Nephron progenitor cell (in vitro differentiated cells): Measurements from ENCODE around the gene CRABP1.

Experiments
- DNase-seq: peaks from one replicate; pipeline ENCODE4 v3.0.0; 2021
- H3K27ac Mint-ChIP-seq: 2 replicates; pipeline ENCODE4 v1.8.0; 2021; ENCODE audit warnings: mild to moderate bottlenecking, moderate library complexity, mixed read lengths
- H3K27me3 Mint-ChIP-seq: 2 replicates; pipeline ENCODE4 v1.8.0; 2021; ENCODE audit warnings: mild to moderate bottlenecking, low read depth, mixed read lengths; ENCODE audit not compliant: poor library complexity
- H3K36me3 Mint-ChIP-seq: 2 replicates; pipeline ENCODE4 v1.8.0; 2021; ENCODE audit warnings: low read depth, mixed read lengths
- H3K4me1 Mint-ChIP-seq: 2 replicates; pipeline ENCODE4 v1.8.0; 2021; ENCODE audit warnings: mixed read lengths
- H3K4me3 Mint-ChIP-seq: 2 replicates; pipeline ENCODE4 v1.8.0; 2021; ENCODE audit warnings: mild to moderate bottlenecking, moderate library complexity, mixed read lengths
- H3K9me3 Mint-ChIP-seq: 2 replicates; pipeline ENCODE4 v1.8.0; 2021; ENCODE audit warnings: mild to moderate bottlenecking, moderate library complexity, mixed read lengths
- CTCF ChIP-seq: fragments of 200-600 bp; sonication (generic); IDR thresholded peaks from 2 replicates; pipeline ENCODE4 v1.5.0; 2021; ENCODE audit warnings: antibody characterized with exemption

The CRABP1 gene

GRCh38 chr15:78307976-78308375 lies 32.2 kb upstream of the CRABP1 start:
- no peak for TF ChIP-seq CTCF
- no peak overlapping the region for H3K4me3 Mint-ChIP-seq

GRCh38 chr15:78308422-78309032 lies 31.6 kb upstream of the CRABP1 start:
- Mint-ChIP-seq H3K4me1 (peaks cover 19% of the 10 kb centered on the region), H3K36me3 (no peaks in the 10 kb centered on the region), H3K4me3 (no peak overlapping the region), H3K27ac (no peak overlapping the region), H3K27me3 (peaks cover 85% of the 10 kb centered on the region), H3K9me3 (no peaks in the 10 kb centered on the region)
- peak; percentile 89 for DNase-seq
- TF ChIP-seq CTCF: peak; percentile 97

More at GRCh38 chr15:78307976-78308375, 32.2 kb upstream of the CRABP1 start:
- Mint-ChIP-seq H3K4me1 (peaks cover 16% of the 10 kb centered on the region), H3K27ac (no peak overlapping the region), H3K27me3 (peaks cover 85% of the 10 kb centered on the region), H3K36me3 (no peaks in the 10 kb centered on the region), H3K9me3 (no peaks in the 10 kb centered on the region)
- no peak for DNase-seq

GRCh38 chr15:78311292-78311691 lies 28.9 kb upstream of the CRABP1 start:
- Mint-ChIP-seq H3K4me1 (peaks cover 25% of the 10 kb centered on the region), H3K4me3 (no peak overlapping the region), H3K9me3 (no peaks in the 10 kb centered on the region), H3K27ac (no peak overlapping the region), H3K36me3 (no peaks in the 10 kb centered on the region), H3K27me3 (peaks cover 69% of the 10 kb centered on the region)
- TF ChIP-seq CTCF: no peak
- no peak for DNase-seq

- Mint-ChIP-seq H3K27ac (no peak overlapping the region), H3K4me1 (peaks cover 38% of the 10 kb centered on the region), H3K36me3 (no peaks in the 10 kb centered on the region), H3K9me3 (no peaks in the 10 kb centered on the region), H3K27me3 (peaks cover 73% of the 10 kb centered on the region), H3K4me3 (no peak overlapping the region)
- TF ChIP-seq CTCF: no peak
- DNase-seq: no peak
Measured at GRCh38 chr15:78312536-78312935, 27.6 kb upstream of the CRABP1 start.

GRCh38 chr15:78312957-78313356 lies 27.2 kb upstream of the CRABP1 start:
- H3K4me1 Mint-ChIP-seq: peaks cover 41% of the 10 kb centered on the region
- no peak for TF ChIP-seq CTCF
- H3K4me3 Mint-ChIP-seq: no peak overlapping the region

GRCh38 chr15:78313383-78313782 lies 26.8 kb upstream of the CRABP1 start:
- Mint-ChIP-seq H3K4me1 (peaks cover 41% of the 10 kb centered on the region), H3K36me3 (no peaks in the 10 kb centered on the region), H3K27ac (no peak overlapping the region), H3K27me3 (peaks cover 74% of the 10 kb centered on the region), H3K9me3 (no peaks in the 10 kb centered on the region), H3K4me3 (no peak overlapping the region)
- TF ChIP-seq CTCF: no peak
- no peak for DNase-seq

More at GRCh38 chr15:78312957-78313356, 27.2 kb upstream of the CRABP1 start:
- Mint-ChIP-seq H3K27ac (no peak overlapping the region), H3K36me3 (no peaks in the 10 kb centered on the region), H3K9me3 (no peaks in the 10 kb centered on the region), H3K27me3 (peaks cover 75% of the 10 kb centered on the region)
- no peak for DNase-seq
